NCI-H1694 treated with DMSO at 0.1 percent for 48 hours (cell line): ENCODE data around the gene GLIPR1.
A peak's percentile ranks its signal among the peaks of the same experiment; 100 is the strongest.
"Not testable (repeated sequence)": the region's sequence is repeated elsewhere in the genome, so short reads cannot be mapped to it uniquely, and the experiment has no call there.

Experiments
- DNase-seq: peaks from one replicate; lab custom pipeline; 2025; lab: John Stamatoyannopoulos, UW

Gene GLIPR1

GRCh38 chr12:75474116-75474515, 6.4 kb upstream of the GLIPR1 start:
- DNase-seq, result no peak

- no peak for DNase-seq
Measured at GRCh38 chr12:75476071-75476470, 4.5 kb upstream of the GLIPR1 start.

- DNase-seq, result no peak
Measured at GRCh38 chr12:75477137-75477536, 3.4 kb upstream of the GLIPR1 start.

GRCh38 chr12:75478116-75478794, 2.3 kb upstream of the GLIPR1 start:
- no peak for DNase-seq

- DNase-seq, result no peak
Measured at GRCh38 chr12:75479963-75480461, 543 bp upstream of the GLIPR1 start.

- no peak for DNase-seq
Measured at GRCh38 chr12:75481013-75481705, 604 bp downstream of the GLIPR1 start.

GRCh38 chr12:75481774-75482173, 1.2 kb downstream of the GLIPR1 start:
- no peak for DNase-seq

- no peak for DNase-seq
Measured at GRCh38 chr12:75482646-75483045, 2.1 kb downstream of the GLIPR1 start.

- no peak for DNase-seq
Measured at GRCh38 chr12:75483431-75483830, 2.9 kb downstream of the GLIPR1 start.

GRCh38 chr12:75484450-75484849, 3.9 kb downstream of the GLIPR1 start:
- DNase-seq, result not testable (repeated sequence)

- no peak for DNase-seq
Measured at GRCh38 chr12:75487308-75487707, 6.8 kb downstream of the GLIPR1 start.

- peak; percentile 9 for DNase-seq
Measured at GRCh38 chr12:75488553-75488952, 8.0 kb downstream of the GLIPR1 start.

GRCh38 chr12:75489187-75489586, 8.6 kb downstream of the GLIPR1 start:
- DNase-seq, result no peak

GRCh38 chr12:75489613-75490210, 9.2 kb downstream of the GLIPR1 start:
- no peak for DNase-seq

GRCh38 chr12:75491169-75491568, 10.6 kb downstream of the GLIPR1 start:
- DNase-seq, result no peak

- DNase-seq, result no peak
Measured at GRCh38 chr12:75503459-75503858, 22.9 kb downstream of the GLIPR1 start.

GRCh38 chr12:75503866-75504265, 23.3 kb downstream of the GLIPR1 start:
- no peak for DNase-seq

GRCh38 chr12:75505706-75506312, 25.3 kb downstream of the GLIPR1 start:
- no peak for DNase-seq

- DNase-seq, result no peak
Measured at GRCh38 chr12:75507086-75507485, 26.5 kb downstream of the GLIPR1 start.

GRCh38 chr12:75508159-75508558, 27.6 kb downstream of the GLIPR1 start:
- DNase-seq, result no peak

- no peak for DNase-seq
Measured at GRCh38 chr12:75509621-75510020, 29.1 kb downstream of the GLIPR1 start.

GRCh38 chr12:75511116-75512048, 30.8 kb downstream of the GLIPR1 start, which contains the start of gene KRR1:
Gene KRR1, minus strand, starts transcription at chr12:75511609. Its CDS starts 12 bp downstream, at chr12:75511597.
- DNase-seq, result peak; percentile 87
